MCF 10A (cell line): ENCODE results near the gene ABHD14A. TPM values are rescaled to one million over a fixed set of nuclear protein-coding genes. Genes with fewer than 3 reads are reported as not detected.

ENCODE experiments used
- BruUV-seq: library from RNA; stranded (reverse); fragments of 400-500 nt; replicated peaks from 2 replicates; lab custom pipeline; 2021; lab: Mats Ljungman, UMichigan
- CTCF ChIA-PET: fragments of 300-600 bp; sonication (Branson Sonifier 250); formaldehyde crosslinking; extraction: SDS; loops from one replicate; lab custom pipeline; 2021; ENCODE audit warnings: antibody characterized with exemption, inconsistent platforms; lab: Yijun Ruan, JAX
- POLR2A ChIA-PET: fragments of 300-600, 350-650 bp; sonication (Branson Sonifier 250); formaldehyde crosslinking; extraction: SDS; loops from one replicate; lab custom pipeline; 2020; ENCODE audit warnings: antibody characterized with exemption, inconsistent platforms; lab: Yijun Ruan, JAX
- DNase-seq: peaks from one replicate; pipeline ENCODE4 v3.0.0-alpha.2; 2018; ENCODE audit not compliant: unreplicated experiment
- H3K27ac Mint-ChIP-seq: one replicate; pipeline ENCODE4 v1.8.0; 2022; ENCODE audit warnings: mild to moderate bottlenecking, low read depth, mixed read lengths; ENCODE audit not compliant: unreplicated experiment
- H3K27me3 Mint-ChIP-seq: one replicate; pipeline ENCODE4 v1.8.0; 2022; ENCODE audit warnings: mixed read lengths; ENCODE audit not compliant: insufficient read depth, unreplicated experiment
- H3K36me3 Mint-ChIP-seq: one replicate; pipeline ENCODE4 v1.8.0; 2022; ENCODE audit warnings: mild to moderate bottlenecking, moderate library complexity, mixed read lengths; ENCODE audit not compliant: insufficient read depth, unreplicated experiment
- H3K4me1 Mint-ChIP-seq: one replicate; pipeline ENCODE4 v1.8.0; 2022; ENCODE audit warnings: mixed read lengths; ENCODE audit not compliant: insufficient read depth, unreplicated experiment
- H3K4me3 Mint-ChIP-seq: one replicate; pipeline ENCODE4 v1.8.0; 2022; ENCODE audit warnings: mild to moderate bottlenecking, moderate library complexity, mixed read lengths; ENCODE audit not compliant: unreplicated experiment
- H3K9me3 Mint-ChIP-seq: one replicate; pipeline ENCODE4 v1.8.0; 2022; ENCODE audit warnings: mixed read lengths; ENCODE audit not compliant: unreplicated experiment
- intact Hi-C: fragments of 100-400 bp; cut with micrococcal nuclease; formaldehyde crosslinking; loops from 2 replicates; pipeline ENCODE4 v1.14.1; 2022
- total RNA-seq: library from RNA; stranded (reverse); gene quantifications from 2 replicates; pipeline ENCODE4 v1.2.3, GENCODE V29; 2022
- TF ChIP-seq, protein P1 (sequence below): fragments of 200-600 bp; IDR thresholded peaks from one replicate; pipeline ENCODE4 v1.8.0; 2022; ENCODE audit warnings: antibody characterized with exemption, mild to moderate bottlenecking; ENCODE audit not compliant: unreplicated experiment

ABHD14A gene
- total RNA-seq, 1 experiment from 2014 or later: 8.1 TPM

DNA sequence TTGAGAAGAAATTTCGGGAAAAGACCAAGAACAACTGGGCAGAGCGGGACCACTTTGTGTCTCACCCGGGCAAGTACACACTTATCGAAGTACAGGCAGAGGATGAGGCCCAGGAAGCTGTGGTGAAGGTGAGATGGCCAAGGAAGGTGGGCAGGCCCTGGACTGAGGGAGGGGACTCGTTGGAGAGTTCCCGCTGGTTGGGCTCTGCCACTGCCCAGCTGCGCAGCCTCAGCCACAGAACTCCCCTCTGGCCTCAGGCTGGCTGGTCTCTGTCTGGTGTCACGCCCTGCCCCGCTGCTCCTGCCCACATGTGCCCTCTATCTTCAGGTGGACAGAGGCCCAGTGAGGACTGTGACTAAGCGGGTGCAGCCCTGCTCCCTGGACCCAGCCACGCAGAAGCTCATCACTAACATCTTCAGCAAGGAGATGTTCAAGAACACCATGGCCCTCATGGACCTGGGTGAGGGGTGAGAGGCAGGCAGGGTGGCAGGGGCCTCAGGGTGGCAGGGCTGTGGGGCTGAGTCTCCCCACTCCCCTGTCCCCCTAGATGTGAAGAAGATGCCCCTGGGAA, 30.3 kb upstream of the ABHD14A start:
- H3K4me1 Mint-ChIP-seq: peaks cover 16% of the 10 kb centered on the region
- TF ChIP-seq, protein P1, sequence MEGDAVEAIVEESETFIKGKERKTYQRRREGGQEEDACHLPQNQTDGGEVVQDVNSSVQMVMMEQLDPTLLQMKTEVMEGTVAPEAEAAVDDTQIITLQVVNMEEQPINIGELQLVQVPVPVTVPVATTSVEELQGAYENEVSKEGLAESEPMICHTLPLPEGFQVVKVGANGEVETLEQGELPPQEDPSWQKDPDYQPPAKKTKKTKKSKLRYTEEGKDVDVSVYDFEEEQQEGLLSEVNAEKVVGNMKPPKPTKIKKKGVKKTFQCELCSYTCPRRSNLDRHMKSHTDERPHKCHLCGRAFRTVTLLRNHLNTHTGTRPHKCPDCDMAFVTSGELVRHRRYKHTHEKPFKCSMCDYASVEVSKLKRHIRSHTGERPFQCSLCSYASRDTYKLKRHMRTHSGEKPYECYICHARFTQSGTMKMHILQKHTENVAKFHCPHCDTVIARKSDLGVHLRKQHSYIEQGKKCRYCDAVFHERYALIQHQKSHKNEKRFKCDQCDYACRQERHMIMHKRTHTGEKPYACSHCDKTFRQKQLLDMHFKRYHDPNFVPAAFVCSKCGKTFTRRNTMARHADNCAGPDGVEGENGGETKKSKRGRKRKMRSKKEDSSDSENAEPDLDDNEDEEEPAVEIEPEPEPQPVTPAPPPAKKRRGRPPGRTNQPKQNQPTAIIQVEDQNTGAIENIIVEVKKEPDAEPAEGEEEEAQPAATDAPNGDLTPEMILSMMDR: no peak
- BruUV-seq: TSS peak; percentile 16
- H3K36me3 Mint-ChIP-seq: peaks cover 20% of the 10 kb centered on the region
- intact Hi-C loops: loop anchor here (5.0 kb wide), 1 partner anchor 178 kb away; no protein-coding TSS in a partner anchor
- H3K27me3 Mint-ChIP-seq: no peaks in the 10 kb centered on the region
- no peak overlapping the region for H3K27ac Mint-ChIP-seq
- ChIA-PET POLR2A (interaction anchor here (5.8 kb wide), 1 partner anchor 28 kb away, joined by 127 read pairs; the partner anchor contains the start of genes ABHD14A and ABHD14B), CTCF (interaction anchor here (0.6 to 1.0 kb wide), 6 partner anchors 24 to 353 kb away, joined by 3 to 4 read pairs (median 4); no protein-coding TSS in a partner anchor)
- H3K4me3 Mint-ChIP-seq: no peak overlapping the region
- DNase-seq: no peak
- H3K9me3 Mint-ChIP-seq: no peaks in the 10 kb centered on the region

DNA sequence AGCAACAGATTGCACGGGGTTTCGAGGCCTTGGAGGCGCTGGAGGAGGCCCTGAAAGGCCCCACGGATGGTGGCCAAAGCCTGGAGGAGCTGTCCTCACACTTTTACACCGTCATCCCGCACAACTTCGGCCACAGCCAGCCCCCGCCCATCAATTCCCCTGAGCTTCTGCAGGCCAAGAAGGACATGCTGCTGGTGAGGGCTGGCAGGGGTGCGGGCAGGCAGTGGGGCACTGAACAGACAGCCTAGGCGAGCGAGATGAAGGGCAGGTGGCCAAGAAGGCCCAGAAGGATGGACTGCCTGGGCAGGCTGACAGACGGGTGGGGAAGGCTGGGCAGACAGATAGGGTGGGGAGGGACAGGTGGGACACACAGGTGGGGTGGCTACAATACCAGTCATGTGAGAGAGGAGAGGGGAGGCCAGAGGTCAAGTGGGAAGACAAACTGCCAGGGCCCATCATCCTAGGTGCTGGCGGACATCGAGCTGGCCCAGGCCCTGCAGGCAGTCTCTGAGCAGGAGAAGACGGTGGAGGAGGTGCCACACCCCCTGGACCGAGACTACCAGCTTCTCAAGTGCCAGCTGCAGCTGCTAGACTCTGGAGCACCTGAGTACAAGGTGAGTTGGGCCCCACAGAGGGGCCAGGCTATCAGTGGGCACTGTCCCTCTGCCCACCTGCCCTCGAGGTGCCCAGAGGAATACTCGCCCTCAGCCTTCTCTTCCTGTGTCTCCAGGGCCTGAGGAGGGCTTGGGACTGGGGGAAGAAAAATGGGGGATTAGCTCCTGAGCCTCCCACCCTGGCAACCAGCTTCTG, 29.6 kb upstream of the ABHD14A start:
- Mint-ChIP-seq H3K4me3 (no peak overlapping the region), H3K9me3 (no peaks in the 10 kb centered on the region), H3K36me3 (peaks cover 13% of the 10 kb centered on the region), H3K4me1 (peaks cover 15% of the 10 kb centered on the region), H3K27me3 (no peaks in the 10 kb centered on the region), H3K27ac (no peak overlapping the region)
- intact Hi-C loops: no loop called here
- TF ChIP-seq, protein P1: no peak
- POLR2A ChIA-PET: interaction anchor here (1.1 to 5.8 kb wide), 2 partner anchors 27 to 38 kb away, joined by 3 to 127 read pairs; partner anchors contain the start of genes ABHD14A, ABHD14B and ACY1
- CTCF ChIA-PET: interaction anchor here (0.6 to 1.0 kb wide), 6 partner anchors 25 to 353 kb away, joined by 3 to 4 read pairs (median 3); no protein-coding TSS in a partner anchor
- DNase-seq: no peak
- BruUV-seq: no TSS peak

DNA sequence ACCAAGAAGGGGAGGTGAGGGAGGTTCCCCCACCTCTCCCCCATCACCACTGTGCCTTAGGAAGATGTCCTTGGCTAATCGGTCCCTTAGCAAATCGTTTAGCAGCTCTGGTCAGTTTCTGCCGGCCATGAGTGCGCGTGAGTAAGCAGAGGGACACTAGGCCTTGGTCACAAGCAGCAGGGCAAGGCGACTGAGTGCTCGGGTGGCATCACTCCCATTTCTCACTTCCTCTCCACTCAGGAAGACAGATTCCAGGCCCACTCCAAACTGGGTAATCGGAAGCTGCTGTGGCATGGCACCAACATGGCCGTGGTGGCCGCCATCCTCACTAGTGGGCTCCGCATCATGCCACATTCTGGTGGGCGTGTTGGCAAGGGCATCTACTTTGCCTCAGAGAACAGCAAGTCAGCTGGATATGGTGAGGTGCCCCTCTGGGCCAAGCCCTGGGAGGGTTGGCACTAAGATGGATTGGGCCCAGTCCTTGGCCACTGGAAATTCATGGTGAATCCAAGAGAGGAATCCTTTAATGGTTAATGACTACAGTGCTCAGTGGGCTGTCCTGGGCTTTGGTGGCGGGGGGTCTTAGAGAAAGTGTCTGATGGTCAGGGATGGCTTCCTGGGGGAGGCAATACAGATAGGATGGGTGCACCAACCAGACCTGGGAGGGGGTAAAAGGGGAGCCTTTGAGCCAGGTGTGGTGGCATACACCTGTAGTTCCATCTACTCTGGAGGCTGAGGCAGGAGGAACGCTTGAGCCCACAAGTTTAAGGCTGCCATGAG, 28.7 kb upstream of the ABHD14A start:
- Mint-ChIP-seq H3K27me3 (no peaks in the 10 kb centered on the region), H3K4me3 (no peak overlapping the region), H3K9me3 (no peaks in the 10 kb centered on the region), H3K27ac (peak overlapping the region; percentile 12), H3K4me1 (peaks cover 6% of the 10 kb centered on the region), H3K36me3 (peaks cover 5% of the 10 kb centered on the region)
- no peak for DNase-seq
- TF ChIP-seq, protein P1: no peak
- ChIA-PET CTCF (interaction anchor here (0.7 to 1.6 kb wide), 3 partner anchors 11 to 28 kb away, joined by 3 to 9 read pairs (median 3); partner anchors contain the start of genes ABHD14A and ABHD14B), POLR2A (interaction anchor here (1.1 kb wide), 1 partner anchor 37 kb away, joined by 3 read pairs; the partner anchor contains the start of gene ACY1)
- no TSS peak for BruUV-seq
- intact Hi-C loops: no loop called here
